Activated CD4-positive, alpha-beta T cell treated with anti-CD3 and anti-CD28 coated beads, Interleukin-2, Interleukin-6, amounts not matched to agents 100 ng/mL and 50 ng/mL, durations not matched to agents 16 hours and 8 hours (primary cell): Measurements from ENCODE around the gene SCAF1.
A peak's percentile ranks its signal among the peaks of the same experiment; 100 is the strongest.

ENCODE experiments used
- DNase-seq: peaks from one replicate; pipeline ENCODE4 v3.0.0-alpha.2; 2020

Gene SCAF1

DNA sequence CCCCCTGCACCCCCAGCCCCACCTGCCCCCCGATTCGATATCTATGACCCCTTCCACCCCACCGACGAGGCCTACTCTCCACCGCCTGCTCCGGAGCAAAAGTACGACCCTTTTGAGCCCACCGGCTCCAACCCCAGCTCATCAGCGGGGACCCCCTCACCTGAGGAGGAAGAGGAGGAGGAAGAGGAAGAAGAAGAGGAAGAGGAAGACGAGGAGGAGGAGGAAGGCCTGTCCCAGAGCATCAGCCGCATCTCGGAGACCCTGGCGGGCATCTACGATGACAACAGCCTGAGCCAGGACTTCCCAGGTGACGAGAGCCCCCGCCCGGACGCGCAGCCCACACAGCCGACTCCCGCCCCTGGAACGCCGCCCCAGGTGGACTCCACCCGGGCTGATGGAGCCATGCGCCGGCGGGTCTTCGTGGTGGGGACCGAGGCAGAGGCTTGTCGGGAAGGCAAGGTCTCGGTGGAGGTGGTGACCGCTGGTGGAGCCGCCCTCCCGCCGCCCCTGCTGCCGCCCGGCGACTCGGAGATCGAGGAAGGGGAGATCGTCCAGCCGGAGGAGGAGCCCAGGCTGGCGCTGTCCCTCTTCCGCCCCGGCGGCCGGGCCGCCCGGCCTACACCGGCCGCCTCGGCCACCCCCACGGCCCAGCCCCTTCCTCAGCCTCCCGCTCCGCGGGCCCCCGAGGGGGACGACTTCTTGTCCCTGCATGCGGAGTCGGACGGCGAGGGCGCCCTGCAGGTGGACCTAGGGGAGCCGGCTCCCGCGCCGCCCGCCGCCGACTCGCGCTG is 9.2 kb downstream of the SCAF1 start:
- no peak for DNase-seq

- no peak for DNase-seq
Observed at GRCh38 chr19:49651820-49652550, 10.0 kb downstream of the SCAF1 start.

DNA sequence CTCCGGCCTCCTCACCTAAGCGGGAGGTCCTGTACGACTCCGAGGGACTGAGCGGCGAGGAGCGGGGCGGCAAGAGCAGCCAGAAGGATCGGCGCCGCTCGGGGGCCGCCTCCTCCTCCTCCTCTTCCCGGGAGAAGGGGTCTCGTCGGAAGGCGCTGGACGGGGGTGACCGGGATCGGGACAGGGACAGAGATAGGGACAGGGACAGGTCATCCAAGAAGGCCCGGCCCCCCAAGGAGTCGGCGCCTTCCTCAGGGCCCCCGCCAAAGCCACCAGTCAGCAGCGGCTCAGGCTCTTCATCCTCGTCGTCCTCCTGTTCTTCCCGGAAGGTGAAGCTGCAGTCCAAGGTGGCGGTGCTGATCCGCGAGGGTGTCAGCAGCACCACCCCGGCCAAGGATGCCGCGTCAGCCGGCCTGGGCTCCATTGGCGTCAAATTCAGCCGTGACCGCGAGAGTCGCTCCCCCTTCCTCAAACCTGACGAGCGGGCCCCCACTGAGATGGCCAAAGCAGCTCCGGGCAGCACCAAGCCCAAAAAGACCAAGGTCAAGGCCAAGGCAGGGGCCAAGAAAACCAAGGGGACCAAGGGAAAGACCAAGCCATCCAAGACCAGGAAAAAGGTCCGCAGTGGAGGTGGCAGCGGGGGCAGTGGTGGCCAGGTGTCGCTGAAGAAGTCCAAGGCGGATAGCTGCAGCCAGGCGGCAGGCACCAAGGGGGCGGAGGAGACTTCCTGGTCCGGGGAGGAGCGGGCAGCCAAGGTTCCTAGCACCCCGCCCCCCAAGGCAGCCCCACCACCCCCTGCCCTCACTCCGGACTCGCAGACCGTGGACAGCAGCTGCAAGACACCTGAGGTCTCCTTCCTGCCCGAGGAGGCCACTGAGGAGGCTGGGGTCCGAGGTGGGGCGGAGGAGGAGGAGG is 10.8 kb downstream of the SCAF1 start:
- no peak for DNase-seq

- no peak for DNase-seq
Observed at GRCh38 chr19:49653466-49653806, 11.4 kb downstream of the SCAF1 start.

- no peak for DNase-seq
Observed at GRCh38 chr19:49654581-49654980, 12.6 kb downstream of the SCAF1 start.

DNA sequence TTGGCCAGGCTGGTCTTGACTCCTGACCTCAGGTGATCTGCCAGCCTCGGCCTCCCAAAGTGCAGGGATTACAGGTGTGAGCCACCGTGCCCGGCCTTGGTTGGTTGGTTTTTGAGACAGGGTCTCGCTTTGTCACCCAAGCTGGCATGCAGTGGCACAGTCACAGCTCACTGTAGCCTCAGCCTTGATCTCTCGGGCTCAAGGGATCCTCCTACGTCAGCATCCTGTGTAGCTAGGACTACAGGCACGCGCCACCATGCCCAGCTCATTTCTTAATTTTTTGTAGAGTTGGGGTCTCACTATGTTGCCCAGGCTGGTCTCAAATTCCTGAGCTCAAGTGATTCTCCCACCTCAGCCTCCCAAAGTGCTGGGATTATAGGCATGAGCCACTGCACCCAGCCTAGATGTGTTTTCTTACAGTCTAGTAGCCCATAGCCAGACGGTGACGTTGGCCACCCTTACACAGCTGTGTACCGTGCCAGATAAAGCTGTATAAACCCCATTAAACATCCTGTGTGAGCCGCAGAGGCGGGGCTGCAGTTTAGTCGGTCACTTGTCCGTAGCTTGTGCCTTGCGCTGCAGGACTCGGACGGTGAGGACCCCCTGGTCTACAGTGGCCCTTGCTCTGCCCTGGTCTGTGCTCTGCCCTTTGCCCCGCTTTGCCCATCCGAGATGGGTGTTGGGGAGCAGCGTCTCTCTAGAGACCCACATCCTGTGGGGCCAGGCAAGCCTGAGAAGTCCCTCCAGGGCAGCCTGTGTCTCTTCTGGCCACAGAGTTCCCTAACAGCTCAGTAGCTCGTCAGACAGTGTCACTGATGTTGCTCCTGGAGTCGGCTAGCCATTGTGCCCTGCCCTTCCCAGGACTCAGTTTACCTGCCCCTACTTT is 13.8 kb downstream of the SCAF1 start:
- no peak for DNase-seq

DNA sequence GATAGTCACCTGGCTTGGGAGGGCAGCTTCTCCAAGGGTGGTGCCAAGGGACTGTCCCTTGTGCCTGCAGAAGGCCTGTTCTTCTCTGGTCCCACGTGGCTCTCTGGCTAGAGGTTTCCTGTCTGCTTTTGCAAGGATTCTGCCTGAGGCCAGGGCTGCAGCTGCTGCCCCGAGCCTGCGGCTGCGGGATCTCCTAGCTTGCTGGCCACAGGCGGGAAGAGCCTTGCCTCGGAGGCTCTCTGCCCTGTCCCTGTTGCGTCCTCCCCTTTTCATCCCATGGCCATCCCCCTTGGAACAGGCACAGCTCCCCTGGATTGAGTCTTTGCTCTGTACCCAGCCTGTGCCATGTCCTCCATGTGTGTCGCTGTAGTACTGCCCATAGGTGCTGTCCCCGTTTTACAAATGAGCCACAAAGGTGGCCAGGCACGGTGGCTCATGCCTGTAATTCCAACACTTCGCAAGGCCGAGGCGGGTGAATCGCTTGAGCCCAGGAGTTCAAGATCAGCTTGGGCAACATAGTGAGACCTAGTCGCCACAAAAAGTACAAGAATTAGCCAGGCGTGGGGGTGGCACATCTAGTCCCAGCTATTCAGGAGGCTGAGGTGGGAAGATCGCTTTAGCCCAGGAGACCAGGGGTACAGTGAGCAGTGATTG is 14.6 kb downstream of the SCAF1 start:
- DNase-seq: no peak

DNA sequence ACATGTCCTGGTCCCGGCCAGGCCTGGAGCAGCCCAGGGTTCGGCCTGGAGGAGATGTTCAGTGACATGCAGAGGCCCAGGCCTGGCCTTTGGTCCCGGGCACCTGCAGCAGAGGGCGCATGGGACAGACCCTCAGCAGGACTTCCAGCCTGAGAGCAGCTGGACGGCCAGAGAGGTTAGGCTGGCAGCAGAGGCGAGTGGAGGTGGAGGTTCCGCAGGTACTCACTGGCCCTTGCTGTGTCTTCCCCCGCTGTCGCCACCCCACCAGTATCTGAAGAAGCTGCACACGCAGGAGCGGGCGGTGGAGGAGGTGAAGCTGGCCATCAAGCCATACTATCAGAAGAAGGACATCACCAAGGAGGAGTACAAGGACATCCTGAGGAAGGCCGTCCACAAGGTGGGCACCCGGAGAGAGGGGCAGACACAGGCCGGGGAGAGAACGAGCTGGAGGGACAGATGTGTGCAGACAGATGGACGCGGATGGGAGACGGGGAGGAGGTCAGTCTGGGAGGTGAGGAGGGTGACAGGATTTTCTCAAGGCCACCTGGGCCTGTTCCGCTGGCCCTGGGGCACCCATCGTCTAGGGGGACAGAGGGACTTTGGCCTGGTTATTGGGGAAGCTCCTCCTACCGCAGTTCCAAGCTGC is 15.6 kb downstream of the SCAF1 start:
- no peak for DNase-seq

GRCh38 chr19:49658139-49658517 is 16.1 kb downstream of the SCAF1 start:
- DNase-seq: no peak

- no peak for DNase-seq
Observed at GRCh38 chr19:49658566-49659442, 16.8 kb downstream of the SCAF1 start.

GRCh38 chr19:49660338-49660961 is 18.4 kb downstream of the SCAF1 start:
- no peak for DNase-seq

- no peak for DNase-seq
Observed at GRCh38 chr19:49662011-49662410, 20.0 kb downstream of the SCAF1 start.

DNA sequence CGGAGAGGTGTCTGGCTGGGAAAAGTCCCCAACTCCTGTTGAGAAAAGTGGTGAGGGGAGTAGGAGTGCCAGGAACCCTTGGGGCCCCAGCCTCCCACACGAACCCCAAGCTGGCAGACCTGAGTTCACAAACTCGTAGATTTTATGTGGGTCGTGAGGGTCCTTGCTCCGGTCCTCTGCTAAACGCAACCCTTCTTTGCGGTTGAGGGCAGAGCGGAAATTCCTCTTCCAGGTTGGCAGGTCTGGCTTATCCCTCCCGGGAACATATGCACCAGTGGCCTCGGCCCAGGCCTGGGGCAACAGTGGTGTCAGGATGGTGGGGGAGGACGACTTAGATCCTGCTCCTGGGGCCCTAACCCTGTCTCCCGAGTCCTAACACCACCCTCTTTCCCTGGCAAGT is 21.2 kb downstream of the SCAF1 start:
- DNase-seq: no peak

DNA sequence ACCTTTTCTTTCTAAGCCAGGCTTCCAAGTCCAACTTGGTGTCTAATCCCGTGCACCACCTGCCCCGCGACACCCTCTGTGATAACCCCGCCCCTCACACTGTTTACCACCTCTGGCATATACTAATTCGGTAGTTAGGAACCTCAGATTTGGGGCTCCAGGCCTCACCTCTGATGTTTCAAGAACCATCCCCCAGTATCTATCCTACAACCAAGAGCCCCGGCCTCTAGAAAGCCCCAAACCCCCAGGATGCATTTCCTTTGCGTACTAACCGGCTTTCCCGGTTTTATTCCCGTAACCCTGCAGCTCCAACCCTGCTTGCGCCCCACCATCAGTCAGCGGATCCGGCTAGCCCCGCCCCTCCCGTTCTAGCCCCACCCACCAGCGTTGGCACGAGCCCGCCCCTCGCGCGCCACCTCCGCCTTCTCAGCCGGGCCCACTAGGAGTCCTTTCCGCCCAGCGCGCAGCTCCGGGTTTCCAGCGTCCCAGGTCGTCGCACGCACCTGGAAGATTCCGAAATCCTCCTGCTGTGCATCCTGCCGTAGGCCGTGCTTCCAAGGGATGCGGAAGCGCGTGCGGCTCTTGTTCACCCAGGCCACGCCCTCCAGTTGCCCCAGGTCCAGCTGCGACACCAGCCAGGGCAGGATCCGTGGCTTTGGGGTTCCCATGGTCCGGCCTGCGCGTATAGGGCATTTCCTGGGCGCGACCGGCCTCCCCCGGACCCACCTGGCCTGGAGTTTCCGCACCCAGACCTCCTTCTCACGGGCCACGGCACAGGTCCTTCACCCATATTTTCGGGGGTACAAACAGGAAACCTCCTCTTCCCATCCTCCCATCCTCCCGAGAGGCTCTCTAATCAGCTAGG is 22.4 kb downstream of the SCAF1 start:
- peak; percentile 94 for DNase-seq

DNA sequence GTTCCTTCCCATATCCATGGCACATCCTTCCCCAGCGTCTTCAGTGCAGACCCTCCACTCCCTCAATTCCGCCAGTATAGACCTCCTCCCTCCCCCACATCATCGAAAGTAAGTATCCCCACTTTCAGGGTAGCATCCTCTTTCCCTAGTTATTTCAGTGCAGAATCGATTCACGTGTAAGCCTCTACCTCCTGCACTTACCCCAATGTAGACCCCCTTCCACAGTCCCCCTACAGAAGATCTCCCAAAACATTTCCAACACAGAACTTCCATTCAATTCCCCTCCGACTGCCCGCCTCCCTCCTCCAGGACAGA is 23.0 kb downstream of the SCAF1 start:
- no peak for DNase-seq

GRCh38 chr19:49665351-49666119 is 23.5 kb downstream of the SCAF1 start, which contains the start of the genes BCL2L12 and IRF3:
TSS of gene BCL2L12 (plus strand) at chr19:49665933. CDS start at chr19:49666693, 760 bp downstream.
TSS of gene IRF3 (minus strand) at chr19:49665857. CDS start at chr19:49664838, 1,019 bp downstream.
- DNase-seq: peak; percentile 100

GRCh38 chr19:49666120-49666444 is 24.1 kb downstream of the SCAF1 start:
- DNase-seq: no peak

DNA sequence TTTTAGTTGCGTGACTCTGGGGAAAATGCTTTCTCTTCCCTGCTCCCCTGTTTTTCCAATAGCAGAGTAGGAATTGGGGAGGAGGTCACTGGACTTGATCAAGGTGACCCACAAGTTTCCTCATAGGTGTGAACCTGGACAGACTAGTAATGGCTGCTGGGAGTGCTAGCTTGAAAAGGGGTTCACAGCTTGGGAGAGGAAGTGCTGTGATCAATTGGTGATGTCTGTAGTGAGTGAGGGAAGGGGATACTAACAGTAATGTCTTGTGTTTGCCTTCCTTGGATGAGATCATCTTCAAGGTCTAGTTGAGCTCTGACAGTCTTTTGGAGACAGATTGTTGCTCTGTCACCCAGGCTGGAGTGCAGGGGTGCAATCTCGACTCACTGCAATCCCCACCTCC is 25.5 kb downstream of the SCAF1 start:
- DNase-seq: no peak
